ENCODE results near the gene SV2A.

DNA sequence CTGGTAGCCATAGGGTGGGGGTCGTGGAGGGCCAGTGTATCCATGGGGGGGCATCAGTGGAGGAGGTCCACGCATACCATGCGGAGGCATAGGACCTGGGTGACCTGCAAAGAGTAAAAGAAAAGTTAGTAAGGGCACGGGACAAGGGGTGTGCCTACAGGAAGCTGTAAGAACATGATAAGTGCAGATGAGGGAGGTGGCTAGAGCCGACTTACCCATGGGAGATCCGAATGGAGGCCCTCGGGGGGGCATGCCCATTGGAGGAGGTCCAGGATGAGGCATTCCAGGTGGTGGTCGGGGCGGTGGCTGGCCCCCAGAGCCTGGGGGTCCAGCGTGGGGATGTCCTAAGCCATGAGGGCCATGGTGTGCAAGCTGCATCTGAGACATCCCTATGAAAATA is 6.0 kb upstream of the SV2A start:
- TF ChIP-seq, protein P1, sequence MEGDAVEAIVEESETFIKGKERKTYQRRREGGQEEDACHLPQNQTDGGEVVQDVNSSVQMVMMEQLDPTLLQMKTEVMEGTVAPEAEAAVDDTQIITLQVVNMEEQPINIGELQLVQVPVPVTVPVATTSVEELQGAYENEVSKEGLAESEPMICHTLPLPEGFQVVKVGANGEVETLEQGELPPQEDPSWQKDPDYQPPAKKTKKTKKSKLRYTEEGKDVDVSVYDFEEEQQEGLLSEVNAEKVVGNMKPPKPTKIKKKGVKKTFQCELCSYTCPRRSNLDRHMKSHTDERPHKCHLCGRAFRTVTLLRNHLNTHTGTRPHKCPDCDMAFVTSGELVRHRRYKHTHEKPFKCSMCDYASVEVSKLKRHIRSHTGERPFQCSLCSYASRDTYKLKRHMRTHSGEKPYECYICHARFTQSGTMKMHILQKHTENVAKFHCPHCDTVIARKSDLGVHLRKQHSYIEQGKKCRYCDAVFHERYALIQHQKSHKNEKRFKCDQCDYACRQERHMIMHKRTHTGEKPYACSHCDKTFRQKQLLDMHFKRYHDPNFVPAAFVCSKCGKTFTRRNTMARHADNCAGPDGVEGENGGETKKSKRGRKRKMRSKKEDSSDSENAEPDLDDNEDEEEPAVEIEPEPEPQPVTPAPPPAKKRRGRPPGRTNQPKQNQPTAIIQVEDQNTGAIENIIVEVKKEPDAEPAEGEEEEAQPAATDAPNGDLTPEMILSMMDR (IDR thresholded peaks at IDR 0.05) = no peak
- TF ChIP-seq POLR2AphosphoS5 (IDR thresholded peaks at IDR 0.05) (no peak), POLR2A (IDR thresholded peaks at IDR 0.05) (no peak)

All from prostate gland (tissue), 2 donors.